HG03439 (cell line): ENCODE data around the gene PDSS2.
"Not testable (repeated sequence)": the region's sequence is repeated elsewhere in the genome, so short reads cannot be mapped to it uniquely, and the experiment has no call there.

Experiments used
- ATAC-seq: cut with Tn5 transposase; IDR thresholded peaks from one replicate; pipeline ENCODE4 v1.9.1; 2021; ENCODE audit warnings: mild to moderate bottlenecking, moderate library complexity; ENCODE audit not compliant: unreplicated experiment

PDSS2 gene

DNA sequence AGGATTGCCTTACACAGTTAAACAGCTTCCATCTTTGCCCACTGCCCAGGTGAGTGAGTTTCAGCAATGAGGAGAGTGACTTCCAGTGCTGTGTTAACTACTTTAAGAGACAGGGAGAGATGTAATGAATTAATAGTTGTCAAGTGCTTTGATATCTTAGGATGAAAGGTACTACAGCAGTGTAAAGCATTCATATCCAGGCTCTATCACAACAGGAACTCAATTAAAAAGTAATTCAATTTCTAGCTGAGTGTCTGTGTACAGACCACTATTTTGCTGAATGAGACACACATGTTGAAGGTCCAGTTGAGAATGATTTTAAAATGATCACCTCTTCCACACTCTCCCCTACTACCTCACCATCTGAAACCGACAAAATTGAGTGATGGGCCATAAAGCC, 273.3 kb downstream of the PDSS2 start:
- no peak for ATAC-seq

GRCh38 chr6:107185391-107185970, 273.9 kb downstream of the PDSS2 start:
- no peak for ATAC-seq

DNA sequence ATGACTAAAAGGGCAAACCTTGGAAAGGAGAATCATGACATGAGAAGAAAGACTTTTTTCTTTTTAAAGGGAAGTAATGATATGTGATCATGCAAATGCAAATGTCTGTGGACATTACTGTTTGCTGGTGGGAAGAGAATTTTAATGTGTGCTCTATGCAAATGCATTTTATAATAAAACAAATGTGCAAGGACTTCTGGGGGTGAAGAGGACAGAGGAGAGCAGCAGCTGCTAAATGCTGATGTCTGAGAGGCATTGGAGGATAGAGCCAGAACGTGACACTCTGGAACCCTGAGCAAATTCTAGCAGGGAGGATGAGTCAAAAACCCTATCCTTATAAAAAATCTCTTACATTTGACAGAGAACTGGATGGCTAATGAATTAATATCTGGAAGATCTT, 274.9 kb downstream of the PDSS2 start:
- ATAC-seq: no peak

DNA sequence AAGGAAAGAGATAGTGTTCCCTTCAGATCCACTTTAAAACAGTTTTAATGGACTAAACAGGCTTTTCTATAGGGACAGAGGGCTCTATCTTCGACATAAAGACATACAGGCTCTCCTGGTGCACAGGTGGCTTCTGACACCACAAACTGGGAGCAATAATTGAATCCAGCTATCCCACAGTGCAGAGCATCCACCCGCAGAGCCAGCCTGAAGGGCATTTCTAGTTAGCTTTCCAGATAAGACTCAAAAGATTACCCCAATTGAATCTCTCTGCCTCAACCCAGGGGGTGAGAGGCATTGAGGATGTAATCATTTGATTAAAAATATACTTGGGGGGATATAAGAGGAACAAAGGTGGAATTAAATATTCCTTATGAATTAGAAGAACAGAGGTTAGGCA, 279.3 kb downstream of the PDSS2 start:
- ATAC-seq: no peak

- ATAC-seq: no peak
Observed at GRCh38 chr6:107179004-107179403, 280.4 kb downstream of the PDSS2 start.

- no peak for ATAC-seq
Observed at GRCh38 chr6:107173779-107174178, 285.6 kb downstream of the PDSS2 start.

GRCh38 chr6:107171513-107171912, 287.9 kb downstream of the PDSS2 start:
- ATAC-seq: no peak

DNA sequence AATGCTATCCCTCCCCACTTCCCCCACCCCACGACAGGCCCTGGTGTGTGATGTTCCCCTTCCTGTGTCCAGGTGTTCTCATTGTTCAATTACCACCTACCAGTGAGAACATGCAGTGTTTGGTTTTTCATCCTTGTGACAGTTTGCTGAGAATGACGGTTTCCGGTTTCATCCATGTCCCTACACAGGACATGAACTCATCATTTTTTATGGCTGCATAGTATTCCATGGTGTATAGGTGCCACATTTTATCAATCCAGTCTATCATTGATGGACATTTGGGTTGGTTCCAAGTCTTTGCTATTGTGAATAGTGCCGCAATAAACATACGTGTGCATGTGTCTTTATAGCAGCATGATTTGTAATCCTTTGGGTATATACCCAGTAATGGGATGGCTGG, 295.1 kb downstream of the PDSS2 start:
- ATAC-seq: not testable (repeated sequence)

- no peak for ATAC-seq
Observed at GRCh38 chr6:107161521-107161920, 297.8 kb downstream of the PDSS2 start.

GRCh38 chr6:107156617-107157016, 302.7 kb downstream of the PDSS2 start:
- no peak for ATAC-seq

DNA sequence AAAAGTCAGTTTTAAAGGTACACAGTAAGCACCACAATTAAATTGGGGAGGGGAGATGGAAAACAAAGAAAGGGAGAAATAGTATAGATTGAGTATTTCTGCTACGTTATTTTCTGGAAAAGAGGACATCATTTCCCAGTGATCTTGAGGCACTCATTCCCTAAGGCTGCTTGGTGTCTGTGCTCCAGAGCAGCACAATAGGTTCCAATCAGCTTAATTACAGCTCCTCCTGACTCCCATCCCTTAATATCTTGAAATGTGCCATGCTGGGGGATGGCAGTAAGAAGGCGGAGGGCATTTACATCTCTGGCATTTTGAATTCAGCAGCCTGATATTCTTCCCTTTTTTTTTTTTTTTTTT, 304.6 kb downstream of the PDSS2 start:
- ATAC-seq: no peak

- no peak for ATAC-seq
Observed at GRCh38 chr6:107154131-107154800, 305.1 kb downstream of the PDSS2 start.

GRCh38 chr6:107152638-107153430, 306.5 kb downstream of the PDSS2 start:
- ATAC-seq: no peak

GRCh38 chr6:107144666-107145065, 314.7 kb downstream of the PDSS2 start:
- ATAC-seq: no peak

DNA sequence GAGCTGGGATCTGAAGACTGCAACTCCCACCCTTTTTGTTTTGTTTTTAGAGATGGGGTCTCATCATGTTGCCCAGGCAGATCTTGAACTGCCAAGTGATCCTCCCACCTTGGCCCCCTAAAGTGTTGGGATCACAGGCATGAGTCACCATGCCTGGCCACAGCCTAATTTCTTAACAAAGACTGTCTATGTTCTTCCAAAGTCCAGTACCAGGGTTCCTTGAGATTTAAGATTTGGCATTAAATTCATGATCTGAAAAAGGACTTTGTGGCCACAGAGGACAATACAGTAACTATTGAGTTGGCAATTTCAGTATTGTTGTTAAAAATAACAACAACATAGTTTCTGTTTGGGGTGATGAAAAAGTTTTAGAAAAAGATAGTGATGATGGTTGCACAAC, 315.4 kb downstream of the PDSS2 start:
- no peak for ATAC-seq

GRCh38 chr6:107140581-107140980, 318.8 kb downstream of the PDSS2 start:
- ATAC-seq: no peak

DNA sequence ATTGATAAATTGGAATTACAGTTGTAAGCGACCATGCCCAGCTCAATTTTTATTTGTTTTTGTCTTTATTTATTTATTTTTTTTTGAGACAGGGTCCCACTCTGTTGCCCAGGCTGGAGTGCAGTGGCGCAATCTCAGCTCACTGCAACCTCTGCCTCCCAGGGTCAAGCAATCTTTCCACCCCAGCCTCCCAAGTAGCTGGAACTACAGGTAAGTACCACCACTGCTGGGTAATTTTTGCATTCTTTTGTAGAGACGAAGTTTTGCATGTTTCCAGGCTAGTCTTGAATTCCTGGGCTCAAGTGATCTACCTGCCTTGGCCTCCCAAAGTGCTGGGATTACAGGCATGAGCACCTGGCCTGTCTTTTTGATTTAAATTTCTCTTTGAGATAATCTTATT, 323.0 kb downstream of the PDSS2 start:
- ATAC-seq: not testable (repeated sequence)

GRCh38 chr6:107135048-107135680, 324.2 kb downstream of the PDSS2 start:
- ATAC-seq: not testable (repeated sequence)

DNA sequence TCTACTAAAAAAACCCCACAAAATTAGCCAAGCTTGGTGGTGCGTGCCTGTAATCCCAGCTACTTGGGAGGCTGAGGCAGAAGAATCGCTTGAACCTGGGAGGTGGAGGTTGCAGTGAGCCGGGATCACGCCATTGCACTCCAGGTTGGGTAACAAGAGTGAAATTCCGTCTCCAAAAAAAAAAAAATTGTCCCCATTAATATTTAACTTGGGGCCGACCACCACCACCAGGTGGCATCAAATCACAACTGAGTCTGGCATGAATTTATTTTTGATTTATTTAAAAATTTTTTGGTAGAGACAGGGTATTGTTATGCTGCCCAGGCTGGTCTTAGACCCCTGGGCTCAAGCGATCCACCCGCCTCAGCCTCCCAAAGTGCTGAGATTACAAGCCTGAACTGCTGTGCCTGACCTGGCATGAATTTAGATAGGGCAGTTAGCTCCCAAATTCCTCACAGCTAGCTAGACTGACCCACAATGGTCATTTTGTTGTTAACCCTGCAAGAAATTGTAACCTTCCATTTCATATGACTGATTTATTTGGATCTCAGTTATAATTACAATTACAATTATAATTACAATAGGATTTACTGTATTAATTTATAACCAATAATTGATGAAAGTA, 326.9 kb downstream of the PDSS2 start:
- ATAC-seq: no peak

DNA sequence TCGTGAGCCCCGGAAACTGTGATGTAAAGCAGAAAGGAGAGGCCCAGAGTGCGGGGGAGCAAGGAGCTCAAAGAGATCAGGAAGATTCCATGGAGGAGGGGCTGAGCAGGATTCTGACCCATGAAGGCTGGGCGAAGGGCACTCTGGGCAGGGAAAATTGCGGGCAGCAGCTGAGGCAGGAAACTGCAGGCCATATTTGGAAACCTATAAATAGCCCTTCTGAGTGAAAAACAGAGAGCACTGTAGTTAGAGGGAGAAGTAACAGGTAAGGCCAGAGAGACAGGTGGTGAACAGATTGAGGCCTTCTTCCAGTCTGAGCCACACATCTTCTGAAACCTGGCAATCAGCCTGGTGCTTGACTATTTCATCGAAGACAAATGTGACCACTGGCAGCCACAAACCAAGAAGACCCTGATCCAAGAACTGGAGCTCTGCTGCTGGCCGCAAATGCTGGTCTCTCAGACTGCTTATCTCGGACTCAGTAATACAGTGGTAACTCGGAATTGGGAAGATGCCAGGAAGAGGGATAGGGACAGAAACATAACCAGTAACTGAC, 329.9 kb downstream of the PDSS2 start:
- no peak for ATAC-seq

DNA sequence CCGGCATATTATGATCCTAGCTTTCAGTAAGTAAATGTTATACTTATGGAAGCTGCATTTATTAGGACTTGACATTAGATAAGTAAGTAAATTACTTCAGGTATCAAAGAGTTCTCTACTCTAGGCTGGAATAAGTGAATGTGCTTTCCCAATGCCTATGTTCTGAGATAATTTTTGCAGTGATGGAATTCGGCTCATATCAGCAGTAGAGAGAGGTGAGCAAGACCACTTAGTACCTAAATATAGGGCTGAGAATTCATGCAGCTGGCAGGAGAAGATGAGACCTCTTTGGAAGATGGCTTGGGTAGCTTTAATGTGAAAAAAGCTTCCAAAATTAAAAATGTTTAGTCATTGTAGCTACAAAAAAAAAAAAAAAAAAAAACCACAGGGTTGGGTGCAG, 330.8 kb downstream of the PDSS2 start:
- ATAC-seq: no peak
